Fibroblast of pulmonary artery (primary cell): Measurements from ENCODE around the gene ADAMTSL2.
A peak's percentile ranks its signal among the peaks of the same experiment; 100 is the strongest.

Experiments used
- DNase-seq: peaks from one replicate; pipeline ENCODE4 v3.0.0-alpha.2; 2010; ENCODE audit warnings: low read depth
- H3K4me3 ChIP-seq: replicated peaks from 2 replicates; pipeline ENCODE4 v1.5.1; 2011; ENCODE audit warnings: low read depth, mild to moderate bottlenecking, control low read depth, low read length, moderate library complexity
- TF ChIP-seq, protein P1 (sequence below): IDR thresholded peaks from 2 replicates; pipeline ENCODE4 v1.5.1; 2011; ENCODE audit warnings: mild to moderate bottlenecking, control low read depth, low read length, inconsistent platforms; ENCODE audit errors: missing control alignments

The ADAMTSL2 gene

DNA sequence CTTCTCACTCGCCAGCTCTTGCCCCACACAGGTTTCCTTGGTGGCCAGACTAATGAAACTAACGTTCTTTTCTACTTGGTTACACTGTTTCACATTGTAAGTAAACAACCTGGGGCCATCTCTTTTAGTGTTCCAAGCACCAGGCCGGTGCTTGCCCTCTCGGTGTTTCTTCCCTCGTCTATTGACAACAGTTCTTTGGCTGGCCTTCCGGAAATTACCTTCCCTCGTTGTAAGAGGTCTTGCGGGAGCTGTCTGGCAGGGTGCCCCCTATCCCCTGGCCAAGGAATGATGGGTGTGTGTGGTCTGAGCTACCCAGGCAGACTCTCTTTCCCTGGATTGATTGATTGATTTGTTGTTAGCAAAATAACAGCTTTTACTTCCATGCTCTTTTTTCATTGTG lies 8.8 kb upstream of the ADAMTSL2 start:
- H3K4me3 ChIP-seq = no peak overlapping the region
- no peak for DNase-seq
- TF ChIP-seq, protein P1, sequence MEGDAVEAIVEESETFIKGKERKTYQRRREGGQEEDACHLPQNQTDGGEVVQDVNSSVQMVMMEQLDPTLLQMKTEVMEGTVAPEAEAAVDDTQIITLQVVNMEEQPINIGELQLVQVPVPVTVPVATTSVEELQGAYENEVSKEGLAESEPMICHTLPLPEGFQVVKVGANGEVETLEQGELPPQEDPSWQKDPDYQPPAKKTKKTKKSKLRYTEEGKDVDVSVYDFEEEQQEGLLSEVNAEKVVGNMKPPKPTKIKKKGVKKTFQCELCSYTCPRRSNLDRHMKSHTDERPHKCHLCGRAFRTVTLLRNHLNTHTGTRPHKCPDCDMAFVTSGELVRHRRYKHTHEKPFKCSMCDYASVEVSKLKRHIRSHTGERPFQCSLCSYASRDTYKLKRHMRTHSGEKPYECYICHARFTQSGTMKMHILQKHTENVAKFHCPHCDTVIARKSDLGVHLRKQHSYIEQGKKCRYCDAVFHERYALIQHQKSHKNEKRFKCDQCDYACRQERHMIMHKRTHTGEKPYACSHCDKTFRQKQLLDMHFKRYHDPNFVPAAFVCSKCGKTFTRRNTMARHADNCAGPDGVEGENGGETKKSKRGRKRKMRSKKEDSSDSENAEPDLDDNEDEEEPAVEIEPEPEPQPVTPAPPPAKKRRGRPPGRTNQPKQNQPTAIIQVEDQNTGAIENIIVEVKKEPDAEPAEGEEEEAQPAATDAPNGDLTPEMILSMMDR = no peak

DNA sequence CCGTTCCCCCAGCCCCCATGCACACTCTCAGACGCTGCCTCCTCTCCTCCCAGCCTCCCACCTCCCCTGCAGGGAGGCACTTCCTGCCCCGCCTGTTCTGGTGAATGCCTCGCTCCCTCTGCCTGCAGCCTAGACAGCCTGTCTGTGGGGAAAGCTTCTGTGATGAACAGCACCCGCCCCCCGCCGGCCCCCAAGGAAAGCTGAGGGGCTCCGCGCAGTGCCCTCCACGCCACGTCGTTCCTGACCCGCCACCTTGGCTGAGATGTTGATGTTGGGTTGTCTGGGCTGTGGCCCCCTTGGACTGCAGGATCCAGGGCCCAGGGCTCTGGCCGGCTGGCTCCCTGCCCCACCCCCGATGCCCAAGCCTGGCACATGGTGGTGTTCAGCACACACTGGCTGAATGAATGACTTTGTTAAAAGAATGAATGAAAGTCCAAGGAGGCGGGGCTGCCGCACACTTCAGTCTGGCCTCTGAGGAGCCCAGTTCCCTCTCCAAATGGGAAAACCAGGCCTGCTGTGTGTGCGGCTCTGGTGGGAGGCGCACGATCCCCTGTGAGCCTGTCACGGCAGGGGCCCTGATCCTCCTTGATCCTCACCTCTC lies 7.7 kb upstream of the ADAMTSL2 start:
- peak; percentile 29 for DNase-seq
- H3K4me3 ChIP-seq = no peak overlapping the region

DNA sequence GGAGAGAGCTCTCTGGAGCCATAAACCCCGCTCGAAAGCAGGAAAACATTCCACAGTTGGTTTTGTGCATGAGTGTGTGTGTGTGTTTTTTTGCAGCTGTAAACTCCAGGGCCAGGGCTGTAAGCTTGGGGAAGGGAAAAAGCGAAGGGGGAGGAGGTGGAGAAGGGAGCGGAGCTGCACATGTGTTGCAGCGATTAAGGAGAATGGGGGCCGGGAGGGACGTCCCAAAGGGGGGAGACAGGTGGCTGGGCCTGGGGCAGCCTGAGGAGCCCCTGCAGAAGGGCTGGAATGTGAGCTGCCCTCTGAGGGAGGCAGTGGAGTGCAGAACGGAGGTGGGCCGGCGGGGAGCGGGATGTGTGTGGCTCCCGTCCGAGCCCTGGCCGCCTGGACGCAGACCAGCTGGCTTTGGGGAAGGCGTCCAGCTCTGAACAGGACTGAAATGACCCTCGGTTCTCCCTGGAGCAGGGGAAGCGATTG lies 7.0 kb upstream of the ADAMTSL2 start:
- TF ChIP-seq, protein P1 = no peak
- no peak for DNase-seq
- no peak overlapping the region for H3K4me3 ChIP-seq

More for the DNA sequence above, 7.7 kb upstream of the ADAMTSL2 start:
- TF ChIP-seq, protein P1 = no peak

DNA sequence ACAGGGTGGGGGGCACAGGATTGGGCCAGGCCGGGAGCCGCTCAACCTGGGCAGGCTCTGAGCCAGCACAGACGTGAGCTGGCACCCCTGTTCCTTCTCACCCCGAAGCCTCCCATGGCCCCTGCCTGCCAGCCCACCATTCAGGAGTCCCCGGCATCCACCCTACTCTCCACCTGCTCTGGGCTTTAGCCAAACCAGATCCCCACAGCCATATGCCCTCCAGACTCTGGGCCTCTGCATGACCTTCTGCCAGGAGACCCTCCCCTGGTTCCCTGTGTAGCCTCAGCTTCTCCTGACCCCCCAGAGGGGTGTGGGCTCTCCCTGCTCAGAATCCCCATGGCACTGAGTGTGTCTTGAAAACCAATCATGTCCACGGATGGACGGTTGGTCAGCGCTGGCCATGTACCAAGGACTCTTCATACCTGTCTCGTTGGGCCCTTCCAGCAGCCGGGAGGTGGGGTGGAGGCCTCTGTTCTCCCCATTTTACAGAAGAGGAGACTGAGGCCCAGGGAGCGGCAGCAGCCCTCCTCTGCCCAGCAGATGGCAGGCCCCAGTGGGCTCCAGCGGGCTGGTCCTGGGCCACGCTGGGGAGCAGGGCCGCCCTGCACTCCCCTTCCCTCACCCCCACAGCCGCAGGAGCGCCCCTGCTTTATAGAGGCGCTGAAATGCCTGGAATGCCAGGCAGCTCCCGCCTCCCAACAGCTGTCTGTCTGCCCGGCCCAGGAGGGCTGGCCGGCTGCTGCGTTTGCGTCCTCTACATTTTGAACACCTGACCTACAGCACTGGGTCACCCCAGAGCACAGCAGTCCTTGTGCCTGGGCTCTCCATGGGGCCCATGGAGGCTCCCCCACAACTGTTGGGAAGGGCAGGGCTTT lies 6.3 kb upstream of the ADAMTSL2 start:
- DNase-seq = no peak
- H3K4me3 ChIP-seq = no peak overlapping the region
- TF ChIP-seq, protein P1 = no peak

DNA sequence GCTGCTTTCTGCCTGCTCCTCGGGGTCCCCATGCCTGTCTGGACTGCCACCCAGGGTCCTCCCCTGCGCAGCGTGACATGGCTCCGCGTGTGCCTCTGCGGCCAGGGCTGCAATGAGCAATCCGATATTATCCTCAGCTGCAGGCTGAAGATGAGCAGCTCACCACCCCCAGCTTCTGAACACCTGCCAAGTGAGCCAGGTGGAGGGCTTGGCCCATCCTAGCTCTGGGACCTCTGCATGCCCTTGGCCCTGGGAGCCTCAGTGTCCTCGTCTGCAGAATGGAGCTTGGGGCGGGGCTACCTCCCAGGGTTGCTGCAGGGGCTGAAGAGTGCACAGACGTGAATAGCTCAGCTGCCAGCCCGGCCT lies 5.6 kb upstream of the ADAMTSL2 start:
- TF ChIP-seq, protein P1 = no peak
- DNase-seq = no peak
- H3K4me3 ChIP-seq = no peak overlapping the region

DNA sequence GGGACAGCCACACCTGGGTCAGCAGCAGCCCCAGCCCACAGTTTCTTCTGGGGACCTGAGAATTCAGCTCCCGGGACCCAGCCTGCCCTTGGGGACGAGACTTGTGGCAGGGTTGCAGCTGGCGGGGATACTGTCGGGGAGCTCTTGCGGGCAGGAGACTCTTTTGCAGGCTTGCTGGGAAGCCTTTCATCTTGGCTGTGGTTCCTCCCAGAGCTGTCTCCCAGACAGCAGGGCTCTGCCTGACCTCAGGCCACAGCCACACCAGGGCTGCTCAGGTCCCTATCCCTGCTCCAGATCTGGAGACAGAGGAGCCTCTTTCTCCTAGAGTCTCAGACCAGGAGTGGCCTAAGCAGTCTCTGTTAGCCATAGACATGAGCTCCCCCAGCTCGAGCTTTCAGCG lies 5.0 kb upstream of the ADAMTSL2 start:
- TF ChIP-seq, protein P1 = no peak
- H3K4me3 ChIP-seq = no peak overlapping the region
- DNase-seq = no peak

DNA sequence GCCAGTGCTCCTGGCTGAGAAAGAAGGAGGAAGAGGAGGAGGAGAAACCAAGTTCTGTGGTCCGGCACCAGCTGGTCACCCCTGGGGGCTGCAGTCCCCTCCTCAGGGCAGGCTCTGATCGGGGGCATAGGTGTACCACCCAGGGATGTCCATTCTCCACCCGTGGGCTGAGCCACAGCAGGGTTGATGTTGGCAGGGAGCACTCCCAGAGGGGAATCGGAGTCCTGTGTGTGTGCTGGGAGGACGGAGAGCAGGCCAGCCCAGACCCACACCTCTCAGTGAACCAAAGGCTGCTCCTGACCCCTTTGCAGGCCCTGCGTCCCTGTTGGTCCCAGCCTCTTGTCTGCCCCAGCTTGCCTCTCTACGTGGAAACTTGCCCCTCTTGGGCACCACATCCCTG lies 4.6 kb upstream of the ADAMTSL2 start:
- TF ChIP-seq, protein P1 = no peak
- no peak for DNase-seq
- H3K4me3 ChIP-seq = no peak overlapping the region
